ENCODE data around the gene MUC12.
"Not testable (repeated sequence)": the region's sequence is repeated elsewhere in the genome, so short reads cannot be mapped to it uniquely, and the experiment has no call there.

Gene MUC12

DNA sequence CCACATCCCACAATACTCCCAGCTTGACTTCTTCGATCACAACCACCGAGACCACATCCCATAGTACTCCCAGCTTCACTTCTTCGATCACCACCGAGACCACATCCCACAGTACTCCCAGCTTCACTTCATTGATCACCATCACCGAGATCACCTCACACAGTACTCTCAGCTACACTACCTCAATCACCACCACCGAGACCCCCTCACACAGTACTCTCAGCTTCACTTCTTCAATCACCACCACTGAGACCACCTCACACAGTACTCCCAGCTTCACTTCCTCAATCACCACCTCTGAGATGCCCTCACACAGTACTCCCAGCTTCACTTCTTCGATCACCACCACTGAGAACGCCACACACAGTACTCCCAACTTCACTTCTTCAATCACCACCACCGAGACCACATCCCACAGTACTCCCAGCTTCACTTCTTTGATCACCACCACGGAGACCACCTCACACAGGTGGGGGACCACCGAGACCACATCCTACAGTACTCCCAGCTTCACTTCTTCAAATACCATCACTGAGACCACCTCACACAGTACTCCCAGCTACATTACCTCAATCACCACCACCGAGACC is 11.4 kb upstream of the MUC12 start:
- DNase-seq, result no peak

DNA sequence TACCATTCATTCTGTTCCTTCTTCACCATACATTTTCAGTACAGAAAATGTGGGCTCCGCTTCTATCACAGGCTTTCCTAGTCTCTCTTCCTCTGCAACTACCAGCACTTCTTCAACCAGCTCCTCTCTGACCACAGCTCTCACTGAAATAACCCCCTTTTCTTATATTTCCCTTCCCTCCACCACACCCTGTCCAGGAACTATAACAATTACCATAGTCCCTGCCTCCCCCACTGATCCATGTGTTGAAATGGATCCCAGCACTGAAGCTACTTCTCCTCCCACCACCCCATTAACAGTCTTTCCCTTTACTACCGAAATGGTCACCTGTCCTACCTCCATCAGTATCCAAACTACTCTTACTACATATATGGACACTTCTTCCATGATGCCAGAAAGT is 9.5 kb upstream of the MUC12 start:
- DNase-seq, result no peak

DNA sequence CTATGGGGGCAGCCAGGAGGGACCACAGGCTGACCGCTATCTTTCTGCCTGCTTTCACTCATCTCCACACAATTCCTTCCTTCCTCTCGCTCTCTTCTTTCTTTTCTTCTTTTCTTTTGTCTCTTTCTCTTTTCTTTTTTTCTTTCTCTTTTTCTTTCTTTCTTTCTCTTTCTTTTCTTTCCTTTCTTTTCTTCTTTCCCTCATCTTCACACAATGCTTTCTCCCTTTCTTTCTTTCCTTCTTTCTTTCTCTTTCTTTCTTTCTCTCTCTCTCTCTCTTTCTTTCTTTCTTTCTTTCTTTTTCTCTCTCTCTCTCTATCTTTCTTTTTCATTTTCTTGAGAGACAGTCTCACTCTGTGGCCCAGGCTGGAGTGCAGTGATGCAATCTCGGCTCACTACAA is 6.8 kb upstream of the MUC12 start:
- no peak for DNase-seq

DNA sequence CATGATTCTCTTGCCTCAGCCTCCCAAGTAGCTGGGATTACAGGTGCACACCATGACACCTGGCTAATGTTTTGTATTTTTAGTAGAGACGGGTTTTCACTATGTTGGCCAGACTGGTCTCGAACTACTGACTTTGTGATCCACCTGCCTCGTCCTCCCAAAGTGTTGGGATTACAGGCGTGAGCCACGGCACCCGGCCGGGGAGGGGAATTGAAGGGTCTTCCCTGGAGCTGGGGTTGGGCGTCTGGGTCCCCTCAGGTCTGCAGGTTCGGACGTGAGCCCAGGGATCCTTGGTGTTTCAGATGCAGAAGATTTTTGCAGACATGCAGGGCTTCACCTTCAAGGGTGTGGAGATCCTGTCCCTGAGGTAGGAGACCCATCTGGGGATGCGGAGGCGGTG is 6.0 kb upstream of the MUC12 start:
- DNase-seq, result no peak

DNA sequence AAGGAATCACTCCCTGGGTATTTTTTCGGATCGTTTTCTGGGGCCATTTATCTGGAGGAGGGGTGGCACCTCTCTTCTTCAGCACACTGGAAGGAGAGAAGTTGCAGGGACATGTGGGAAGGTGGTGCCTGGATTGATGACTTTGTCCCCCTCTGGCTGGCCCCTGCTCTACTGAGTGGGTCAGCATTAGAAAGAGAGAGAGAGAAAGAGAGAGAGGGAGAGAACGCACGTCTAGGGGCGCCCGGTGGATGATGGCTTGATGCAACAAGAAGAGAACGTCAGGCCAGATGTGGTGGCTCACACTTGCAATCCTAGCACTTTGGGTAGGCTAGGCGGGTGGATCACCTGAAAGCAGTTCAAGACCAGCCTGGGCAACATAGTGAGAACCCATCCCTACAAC is 5.5 kb upstream of the MUC12 start:
- no peak for DNase-seq

DNA sequence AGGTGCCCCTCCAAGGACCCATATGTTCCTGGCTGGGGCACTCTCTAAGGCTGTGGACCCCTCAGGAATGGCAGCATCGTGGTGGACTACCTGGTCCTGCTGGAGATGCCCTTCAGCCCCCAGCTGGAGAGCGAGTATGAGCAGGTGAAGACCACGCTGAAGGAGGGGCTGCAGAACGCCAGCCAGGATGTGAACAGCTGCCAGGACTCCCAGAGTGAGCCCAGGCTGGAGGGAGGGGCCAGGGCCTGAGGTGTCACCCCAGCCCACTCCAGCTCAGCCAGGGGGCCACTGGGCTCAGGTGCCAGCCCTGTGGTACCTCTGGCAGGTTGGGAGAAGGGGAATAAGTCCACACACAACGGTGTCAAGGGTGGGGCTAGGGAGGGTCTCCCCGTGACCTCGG is 4.7 kb upstream of the MUC12 start:
- DNase-seq, result no peak

DNA sequence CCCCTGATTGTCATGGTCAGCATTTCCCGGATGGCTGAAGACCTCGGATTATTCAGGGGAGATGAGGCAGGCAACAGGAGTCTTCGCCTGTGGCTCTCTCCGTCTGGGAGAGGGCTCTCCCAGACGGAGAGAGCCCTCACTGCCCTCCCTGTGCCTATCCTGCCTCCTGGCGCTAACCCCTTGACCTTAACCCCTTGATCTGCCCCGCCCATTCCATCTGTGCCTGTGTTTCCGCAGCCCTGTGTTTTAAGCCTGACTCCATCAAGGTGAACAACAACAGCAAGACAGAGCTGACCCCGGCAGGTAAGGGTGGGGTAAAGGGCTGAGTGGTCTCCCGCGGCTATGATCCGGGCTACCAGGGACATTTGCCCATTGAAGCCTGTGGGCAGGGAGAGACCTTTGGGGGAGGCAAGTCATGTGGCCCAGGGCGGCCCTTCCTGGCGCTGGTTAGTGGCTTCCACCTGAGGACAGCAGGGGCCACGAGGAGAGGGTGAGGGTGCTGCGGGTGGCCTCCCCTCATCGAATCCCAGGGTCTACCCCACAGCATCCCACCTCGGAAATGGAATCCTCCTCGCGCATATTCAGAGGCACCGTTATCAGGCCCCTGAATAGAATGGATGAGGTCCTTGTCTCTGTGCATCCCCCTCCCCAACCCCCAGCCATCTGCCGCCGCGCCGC is 4.2 kb upstream of the MUC12 start:
- DNase-seq, result no peak

DNA sequence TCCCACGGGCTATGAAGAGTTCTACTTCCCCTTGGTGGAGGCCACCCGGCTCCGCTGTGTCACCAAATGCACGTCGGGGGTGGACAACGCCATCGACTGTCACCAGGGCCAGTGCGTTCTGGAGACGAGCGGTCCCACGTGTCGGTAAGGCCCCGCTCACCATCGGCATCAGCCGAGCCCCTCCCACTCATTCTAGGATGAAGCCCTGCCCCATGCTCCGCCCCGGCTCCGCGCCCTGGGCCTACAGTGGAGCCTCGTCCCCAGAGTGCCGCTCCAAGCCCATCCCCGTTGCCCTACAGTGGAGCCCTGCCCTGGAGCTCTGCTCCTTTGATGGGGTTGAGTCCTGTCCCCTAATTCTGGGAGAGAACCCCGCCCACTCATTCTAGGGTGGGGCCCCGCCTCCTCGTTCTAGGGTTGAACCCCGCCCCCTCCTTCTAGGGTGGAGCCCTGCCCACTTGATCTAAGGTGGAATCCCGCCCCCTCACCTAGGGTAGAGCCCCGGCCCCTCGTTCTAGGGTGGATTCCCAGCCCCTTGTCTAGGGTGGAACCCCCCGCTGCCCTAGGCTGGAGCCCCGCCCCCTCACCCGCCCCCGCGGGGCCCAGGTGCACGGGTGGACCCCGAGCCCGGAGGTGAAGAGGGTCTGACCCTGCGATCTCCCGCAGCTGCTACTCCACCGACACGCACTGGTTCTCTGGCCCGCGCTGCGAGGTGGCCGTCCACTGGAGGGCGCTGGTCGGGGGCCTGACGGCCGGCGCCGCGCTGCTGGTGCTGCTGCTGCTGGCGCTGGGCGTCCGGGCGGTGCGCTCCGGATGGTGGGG is 3.4 kb upstream of the MUC12 start:
- peak; percentile 52 to 70 for DNase-seq

DNA sequence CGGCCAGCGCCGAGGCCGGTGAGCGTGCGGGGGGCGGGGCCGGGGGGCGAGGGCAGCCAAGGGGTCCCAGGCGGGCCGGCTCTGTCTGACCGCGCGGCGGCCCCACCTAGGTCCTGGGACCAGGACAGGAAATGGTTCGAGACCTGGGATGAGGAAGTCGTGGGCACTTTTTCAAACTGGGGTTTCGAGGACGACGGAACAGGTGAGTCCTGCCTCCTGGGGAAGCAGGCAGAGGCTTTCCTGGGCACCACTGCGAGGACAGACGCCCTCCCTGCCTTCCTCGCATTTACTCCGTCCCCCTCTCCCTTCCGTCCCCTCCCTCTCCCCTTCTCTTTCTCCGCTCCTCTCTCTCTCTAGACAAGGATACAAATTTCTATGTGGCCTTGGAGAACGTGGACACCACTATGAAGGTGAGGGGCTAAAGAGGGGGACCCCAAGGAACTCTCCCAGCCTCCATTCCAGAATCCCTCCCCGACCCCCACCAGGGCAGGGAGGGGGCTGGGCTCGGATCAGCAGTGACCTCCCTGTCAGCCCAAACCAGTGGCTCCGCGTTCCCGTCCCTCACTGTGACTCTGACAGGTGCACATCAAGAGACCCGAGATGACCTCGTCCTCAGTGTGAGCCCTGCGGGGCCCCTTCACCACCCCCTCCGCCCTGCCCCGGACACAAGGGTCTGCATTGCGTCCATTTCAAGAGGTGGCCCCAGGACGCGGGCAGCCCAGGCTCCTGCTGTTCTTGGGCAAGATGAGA is 2.6 kb upstream of the MUC12 start:
- DNase-seq, result no peak

DNA sequence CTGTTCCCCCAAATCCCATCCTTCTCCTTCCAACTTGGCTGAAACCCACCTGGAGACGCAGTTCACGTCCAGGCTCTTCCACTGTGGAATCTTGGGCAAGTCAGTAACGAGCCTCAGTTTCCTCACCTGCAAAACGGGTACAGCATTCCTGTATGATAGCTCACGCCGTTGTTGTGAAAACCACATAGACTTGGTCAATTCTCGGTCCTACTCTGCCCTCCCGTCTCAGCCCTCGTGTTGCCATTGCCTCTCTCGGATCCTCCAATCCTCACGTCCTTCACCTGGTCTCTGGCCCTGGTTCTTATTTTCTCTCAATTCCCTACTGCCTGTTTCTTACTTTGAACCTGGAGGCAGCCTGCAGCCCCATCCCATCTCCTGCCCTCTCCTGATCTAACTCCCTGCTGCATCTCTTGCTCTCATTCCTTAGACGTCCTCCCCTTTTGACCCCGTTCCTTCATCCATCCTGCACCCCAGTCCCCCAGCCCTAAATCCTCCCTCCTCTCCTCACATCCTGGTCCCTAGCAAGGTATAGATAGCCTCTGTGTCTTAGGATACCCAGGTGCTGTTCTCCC is 2.0 kb upstream of the MUC12 start:
- no peak for DNase-seq

DNA sequence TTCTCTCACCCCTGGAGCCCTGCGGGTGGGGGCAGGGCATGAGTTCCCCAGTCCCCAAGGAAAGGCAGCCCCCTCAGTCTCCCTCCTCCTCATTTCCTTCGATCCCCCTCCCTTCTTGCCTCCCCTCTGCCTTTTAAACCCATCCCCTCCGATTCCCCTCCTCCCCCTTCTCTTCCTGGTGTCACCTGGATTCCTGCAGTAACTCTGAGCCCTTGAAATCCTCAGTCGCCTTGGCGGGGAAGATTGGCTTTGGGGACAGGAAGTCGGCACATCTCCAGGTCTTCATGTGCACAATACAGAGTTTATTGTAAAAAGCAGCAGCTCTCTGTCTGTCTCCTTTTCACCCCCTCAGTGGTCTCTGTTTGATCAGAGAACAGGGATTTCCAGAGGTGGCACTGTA is 1.3 kb upstream of the MUC12 start:
- no peak for DNase-seq

DNA sequence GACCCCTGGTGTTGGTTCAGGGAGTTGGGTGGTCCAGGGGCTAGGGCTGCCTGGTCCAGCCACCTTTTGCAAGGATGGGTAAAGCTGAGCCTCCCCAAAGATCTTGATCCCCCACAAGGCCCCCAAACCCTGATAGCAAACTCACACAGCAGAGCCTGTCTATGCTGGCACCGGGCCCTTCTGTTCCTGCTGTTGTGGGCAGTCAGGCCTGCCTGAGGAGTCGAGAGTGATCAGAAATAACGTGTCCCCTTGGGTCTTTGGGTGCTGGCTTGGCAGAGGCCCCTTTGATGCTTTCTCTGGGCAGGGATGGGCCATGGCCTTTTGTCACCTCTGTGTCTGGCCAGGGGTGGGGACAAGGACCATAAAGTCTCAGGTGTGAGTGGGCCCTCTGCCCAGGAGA is 715 bp upstream of the MUC12 start:
- no peak for DNase-seq

DNA sequence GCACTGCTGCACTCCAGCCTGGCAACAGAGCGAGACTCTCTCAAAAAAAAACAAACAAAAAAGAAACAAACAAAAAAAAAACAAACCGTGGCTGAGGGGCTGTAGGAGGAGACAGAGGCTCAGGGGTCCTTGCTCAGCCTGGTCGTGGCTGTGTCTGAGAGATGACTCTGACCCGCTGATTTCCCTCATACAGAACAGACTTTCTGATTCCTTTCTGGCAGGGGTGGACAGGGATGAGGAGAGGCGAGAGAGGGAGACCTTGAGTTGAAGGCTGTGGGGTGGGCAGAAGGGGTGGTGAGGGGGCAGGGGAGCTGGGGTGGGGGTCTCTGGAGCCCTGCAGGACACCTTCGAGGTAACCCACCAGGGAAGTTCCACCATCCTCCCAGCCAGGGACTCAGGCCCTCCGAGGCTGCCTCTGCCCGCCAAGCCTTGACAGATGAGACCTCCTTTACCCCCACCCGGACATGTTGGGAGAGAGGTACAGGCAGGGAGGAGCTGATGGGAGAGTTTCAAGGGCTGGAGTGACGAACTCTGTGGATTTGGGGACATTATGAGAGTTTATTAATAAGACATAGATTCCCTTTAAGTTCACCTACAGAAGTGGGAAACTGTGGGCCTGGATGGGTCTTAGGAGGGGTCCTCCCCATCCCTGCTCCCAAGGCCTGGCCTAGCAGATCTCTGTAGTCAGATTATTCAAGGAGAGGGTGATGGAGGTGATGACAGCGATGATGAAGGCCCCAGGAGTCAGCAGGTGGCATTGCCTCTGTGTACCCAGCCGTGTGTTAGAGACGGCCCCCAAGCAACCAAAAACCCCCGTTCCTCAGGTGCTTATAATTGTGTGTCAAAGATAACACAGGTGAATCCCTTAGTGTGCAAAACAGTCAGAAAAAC is 2.0 kb downstream of the MUC12 start:
- DNase-seq, result no peak

DNA sequence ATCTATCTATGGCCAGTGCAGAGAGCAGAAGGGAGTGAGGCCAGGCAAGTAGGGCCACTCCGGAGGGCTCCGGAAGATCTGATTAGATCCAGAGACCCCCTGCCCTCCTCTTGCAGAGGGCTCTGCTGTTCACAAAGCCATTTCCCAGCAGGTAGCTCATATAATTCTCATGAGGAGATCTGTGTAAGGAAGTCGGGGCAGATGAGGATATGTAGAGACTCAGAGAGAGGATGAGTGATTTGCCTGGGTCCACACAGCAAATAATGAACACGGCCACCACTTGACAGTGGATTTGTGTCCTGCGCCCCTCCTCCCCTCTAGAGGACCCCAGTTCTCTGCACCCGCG is 2.6 kb downstream of the MUC12 start:
- no peak for DNase-seq

DNA sequence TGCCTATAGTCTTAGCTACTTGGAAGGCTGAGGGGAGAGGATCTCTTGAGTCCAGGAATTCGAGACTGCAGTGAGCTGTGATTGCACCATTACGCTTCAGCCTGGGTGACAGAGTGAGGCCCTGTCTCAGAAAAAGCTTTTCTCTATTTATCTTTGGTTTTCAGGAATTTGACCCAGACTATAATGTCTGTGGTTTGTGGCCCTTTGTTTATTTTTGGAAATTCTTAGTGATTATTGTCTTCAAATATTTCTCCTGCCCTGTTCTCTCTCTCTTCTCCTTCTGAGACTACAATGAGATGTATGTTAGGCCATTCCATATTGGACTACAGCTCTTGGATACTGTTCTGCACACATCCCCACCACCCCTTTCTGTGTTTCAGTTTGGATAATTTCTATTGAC is 4.7 kb downstream of the MUC12 start:
- DNase-seq, result no peak

DNA sequence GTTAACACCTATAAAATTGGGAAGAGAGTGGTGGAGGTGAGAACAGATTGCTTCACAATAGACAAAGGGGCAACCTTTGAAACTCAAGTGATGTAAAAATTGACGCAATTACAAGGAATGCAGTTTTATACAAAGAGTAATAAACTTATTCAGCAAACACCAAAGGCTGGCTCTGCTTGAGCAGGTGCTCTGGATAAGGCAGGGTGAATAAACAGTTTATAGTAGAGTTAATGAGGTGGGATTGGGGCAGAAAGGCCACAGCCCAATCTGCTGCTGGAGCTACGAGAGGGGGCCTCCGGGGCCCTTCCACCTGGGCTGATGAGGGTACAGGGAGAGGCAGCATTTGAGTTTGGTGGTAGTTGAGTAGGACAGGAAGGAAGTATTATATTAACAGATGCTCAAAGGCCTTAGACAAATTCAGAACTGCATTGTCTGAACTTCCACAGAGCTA is 6.0 kb downstream of the MUC12 start:
- no peak for DNase-seq

DNA sequence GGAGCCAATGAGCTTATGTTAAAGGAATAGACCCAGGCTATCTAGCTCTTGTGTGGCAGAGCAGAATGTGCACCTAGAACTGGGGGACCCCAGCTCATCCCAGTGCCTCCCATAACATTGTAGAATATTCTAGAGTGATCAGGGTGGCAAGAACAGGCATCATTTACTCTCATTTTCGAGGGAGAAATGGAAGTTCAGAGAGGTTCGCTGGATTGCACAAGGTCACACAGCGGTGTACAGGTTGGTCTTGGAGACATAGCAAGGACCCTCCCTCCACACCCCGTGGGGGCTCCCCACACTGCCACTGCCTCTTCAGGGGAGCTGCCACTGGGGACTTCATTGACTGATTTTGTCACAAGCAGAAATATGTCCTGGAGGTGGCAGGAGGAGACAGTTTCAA is 8.9 kb downstream of the MUC12 start:
- no peak for DNase-seq

DNA sequence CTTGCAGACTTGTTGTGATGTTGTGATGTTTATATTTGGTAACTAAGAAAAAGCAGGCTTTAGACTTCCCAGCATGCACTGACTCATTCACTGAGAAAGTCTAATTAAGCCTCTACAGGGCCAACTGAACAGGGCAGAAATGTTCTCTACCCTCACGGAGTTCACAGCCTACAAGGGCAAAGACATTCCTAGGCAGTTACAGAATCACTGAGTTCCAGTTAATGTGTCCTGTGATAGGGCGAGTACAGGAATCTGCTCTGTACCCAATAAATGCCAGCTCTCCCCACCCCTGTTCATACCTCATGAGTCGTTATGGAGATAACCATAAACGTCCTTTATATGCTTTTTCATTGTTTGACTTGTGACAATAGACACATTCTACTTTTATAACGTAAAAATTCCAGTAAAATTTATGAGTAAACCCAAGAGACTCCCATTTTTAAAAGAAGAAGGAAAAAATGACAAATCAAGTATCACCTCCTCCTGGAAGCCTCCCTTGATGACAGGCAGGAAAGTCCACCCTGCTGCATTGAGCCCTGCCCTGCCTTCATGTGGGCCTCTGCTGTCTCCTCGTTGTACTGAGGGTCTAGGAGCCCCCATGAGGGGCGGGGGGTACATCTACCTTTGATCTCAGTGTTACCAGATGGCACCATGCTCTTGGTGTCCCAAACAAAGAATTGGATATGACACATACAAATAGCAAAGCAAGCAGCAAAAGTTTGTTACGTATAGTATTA is 14.3 kb downstream of the MUC12 start:
- no peak for DNase-seq

DNA sequence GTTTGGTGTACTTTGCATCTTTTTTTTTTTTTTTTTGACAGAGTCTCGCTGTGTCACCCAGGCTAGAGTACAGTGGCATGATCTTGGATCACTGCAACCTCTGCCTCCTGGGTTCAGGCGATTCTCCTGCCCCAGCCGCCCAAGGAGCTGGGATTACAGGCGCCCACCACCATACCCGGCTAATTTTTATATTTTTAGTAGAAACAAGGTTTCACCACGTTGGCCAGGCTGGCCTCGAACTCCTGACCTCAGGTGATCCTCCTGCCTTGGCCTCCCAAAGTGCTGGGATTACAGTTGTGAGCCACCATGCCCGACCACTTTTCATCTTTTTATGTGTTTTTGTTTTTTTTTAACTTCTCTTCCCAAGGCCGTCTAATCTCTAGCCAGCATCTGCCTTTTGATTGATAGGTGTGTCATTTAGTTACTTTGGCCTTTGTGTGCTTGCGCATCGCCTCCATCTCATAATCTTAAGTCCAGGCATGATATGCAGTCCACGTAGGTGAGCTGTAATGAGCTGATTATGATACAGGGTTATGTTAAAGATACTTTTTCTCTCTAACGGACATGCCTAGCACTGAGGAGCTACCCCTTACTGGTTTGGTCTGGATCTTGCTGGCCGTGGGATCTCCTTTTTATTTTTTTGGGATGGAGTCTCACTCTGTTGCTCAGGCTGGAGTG is 15.0 kb downstream of the MUC12 start:
- DNase-seq, result not testable (repeated sequence)

DNA sequence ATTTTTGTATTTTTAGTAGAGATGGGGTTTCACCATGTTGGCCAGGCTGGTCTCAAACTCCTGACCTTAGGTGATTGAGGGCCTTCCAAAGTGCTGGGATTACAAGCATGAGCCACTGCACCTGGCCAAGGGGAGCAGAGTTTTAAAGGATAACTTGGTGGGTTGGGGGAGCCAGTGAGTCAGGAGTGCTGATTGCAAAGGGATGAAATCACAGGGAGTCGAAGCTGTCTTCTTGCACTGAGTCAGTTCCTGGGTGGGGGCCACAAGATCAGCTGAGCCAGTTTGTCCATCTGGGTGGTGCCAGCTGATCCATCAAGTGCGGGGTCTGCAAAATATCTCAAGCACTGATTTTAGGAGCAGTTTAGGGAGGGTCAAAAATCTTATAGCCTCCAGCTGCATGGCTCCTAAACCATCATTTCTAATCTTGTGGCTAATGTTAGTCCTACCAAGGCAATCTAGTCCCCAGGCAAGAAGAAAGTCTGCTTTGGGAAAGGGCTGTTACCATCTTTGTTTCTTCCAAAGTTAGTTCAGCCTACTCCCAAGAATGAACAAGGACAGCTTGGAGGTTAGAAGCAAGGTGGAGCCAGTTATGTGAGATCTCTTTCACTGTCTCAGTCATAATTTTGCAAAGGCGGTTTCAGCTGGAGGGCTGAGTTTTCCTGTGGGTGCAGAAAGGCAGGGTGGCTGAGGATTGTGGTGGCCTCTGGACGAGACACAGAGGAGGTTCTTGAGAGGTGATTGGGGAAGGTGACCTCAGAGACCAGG is 15.8 kb downstream of the MUC12 start:
- not testable (repeated sequence) for DNase-seq
